Body of pancreas (tissue), 4 donors: ENCODE data around the gene USP25.

Experiments used
- CTCF ChIP-seq, 7 experiments: fragments of 450-650 bp in 4 of 7; fragments of 200-600 bp in 3 of 7; sonication (generic) in 3 of 7; IDR thresholded peaks; one replicate each; pipeline ENCODE4 v1.5.1; 2016 to 2019; ENCODE audit warnings: antibody characterized with exemption in 7 of 7
- POLR2A ChIP-seq, 3 donors: fragments of 450-650 bp; IDR thresholded peaks; one replicate each; pipeline ENCODE4 v1.6.1; 2016; ENCODE audit warnings: antibody characterized with exemption in 3 of 3, mild to moderate bottlenecking in 2 of 3

- TF ChIP-seq CTCF (IDR thresholded peaks at IDR 0.05) (no peak), POLR2A (IDR thresholded peaks at IDR 0.05) (no peak)
Observed at GRCh38 chr21:15841856-15842564, 112.2 kb downstream of the USP25 start.
